H9 (cell line): ENCODE data around the gene FPR1. TPM values are rescaled to one million over a fixed set of nuclear protein-coding genes. Genes with fewer than 3 reads are reported as not detected.

ENCODE experiments used
- DNase-seq: peaks from one replicate; pipeline ENCODE4 v3.0.0-alpha.2; 2017
- H2AFZ ChIP-seq: one replicate; pipeline ENCODE4 v1.6.1; 2013; ENCODE audit warnings: mild to moderate bottlenecking, low read length, control low read depth, moderate library complexity
- H2AK5ac ChIP-seq: 2 replicates; pipeline ENCODE4 v1.6.1; 2013; ENCODE audit warnings: low read length, control low read depth, mixed read lengths; ENCODE audit not compliant: insufficient read length
- H2BK120ac ChIP-seq: one replicate; pipeline ENCODE4 v1.6.1; 2013; ENCODE audit warnings: low read depth, mild to moderate bottlenecking, low read length, control low read depth, inconsistent platforms; ENCODE audit not compliant: poor library complexity, severe bottlenecking
- H2BK12ac ChIP-seq: 2 replicates; pipeline ENCODE4 v1.6.1; 2013; ENCODE audit warnings: low read length, control low read depth, mixed read lengths, low read depth; ENCODE audit not compliant: insufficient read length
- H2BK15ac ChIP-seq: 2 replicates; pipeline ENCODE4 v1.6.1; 2013; ENCODE audit warnings: low read depth, low read length, control low read depth
- H2BK20ac ChIP-seq: one replicate; pipeline ENCODE4 v1.6.1; 2013; ENCODE audit warnings: low read depth, mild to moderate bottlenecking, low read length, control low read depth, inconsistent platforms; ENCODE audit not compliant: poor library complexity, severe bottlenecking
- H2BK5ac ChIP-seq: 2 replicates; pipeline ENCODE4 v1.6.1; 2013; ENCODE audit warnings: low read length, control low read depth, mixed read lengths; ENCODE audit not compliant: insufficient read length
- H3K14ac ChIP-seq: 2 replicates; pipeline ENCODE4 v1.6.1; 2013; ENCODE audit warnings: low read length, control low read depth; ENCODE audit not compliant: insufficient read depth
- H3K18ac ChIP-seq: 2 replicates; pipeline ENCODE4 v1.6.1; 2013; ENCODE audit warnings: low read depth, mild to moderate bottlenecking, mixed read lengths, low read length, control low read depth; ENCODE audit not compliant: insufficient read length
- H3K23ac ChIP-seq: 2 replicates; pipeline ENCODE4 v1.6.1; 2013; ENCODE audit warnings: low read length, control low read depth, mixed read lengths, low read depth; ENCODE audit not compliant: insufficient read length
- H3K23me2 ChIP-seq: 2 replicates; pipeline ENCODE4 v1.6.1; 2013; ENCODE audit warnings: low read depth, mild to moderate bottlenecking, mixed read lengths, low read length, control low read depth; ENCODE audit not compliant: insufficient read length, poor library complexity, severe bottlenecking
- H3K27ac ChIP-seq: 2 replicates; pipeline ENCODE4 v1.5.1; 2013; ENCODE audit warnings: low read length, control low read depth, mixed read lengths, low read depth; ENCODE audit not compliant: insufficient read length
- H3K27me3 ChIP-seq: 2 replicates; pipeline ENCODE4 v1.6.1; 2013; ENCODE audit warnings: low read length, control low read depth, inconsistent platforms; ENCODE audit not compliant: insufficient read depth
- H3K4ac ChIP-seq: 2 replicates; pipeline ENCODE4 v1.6.1; 2013; ENCODE audit warnings: low read depth, mild to moderate bottlenecking, control low read depth, inconsistent platforms, low read length, moderate library complexity
- H3K4me1 ChIP-seq: 2 replicates; pipeline ENCODE4 v1.6.1; 2013; ENCODE audit warnings: low read length, control low read depth, inconsistent platforms; ENCODE audit not compliant: insufficient read depth
- H3K4me2 ChIP-seq: 2 replicates; pipeline ENCODE4 v1.6.1; 2013; ENCODE audit warnings: low read length, control low read depth, mixed read lengths; ENCODE audit not compliant: insufficient read length, insufficient read depth
- H3K56ac ChIP-seq: 2 replicates; pipeline ENCODE4 v1.6.1; 2013; ENCODE audit warnings: low read depth, mild to moderate bottlenecking, mixed read lengths, low read length, control low read depth; ENCODE audit not compliant: insufficient read length
- H3K79me1 ChIP-seq: 2 replicates; pipeline ENCODE4 v1.6.1; 2013; ENCODE audit warnings: low read depth, mild to moderate bottlenecking, moderate library complexity, low read length, control low read depth, inconsistent platforms; ENCODE audit not compliant: insufficient read depth, poor library complexity, severe bottlenecking
- H3K79me2 ChIP-seq: 2 replicates; pipeline ENCODE4 v1.6.1; 2013; ENCODE audit warnings: low read length, control low read depth, inconsistent platforms; ENCODE audit not compliant: insufficient read depth
- H3K9ac ChIP-seq: 2 replicates; pipeline ENCODE4 v1.6.1; 2013; ENCODE audit warnings: low read length, control low read depth, mixed read lengths; ENCODE audit not compliant: insufficient read length; ENCODE audit errors: extremely low read depth
- H3K9me3 ChIP-seq: one replicate; pipeline ENCODE4 v1.6.1; 2013; ENCODE audit warnings: low read depth, low read length, inconsistent platforms; ENCODE audit not compliant: control insufficient read depth
- H3T11ph ChIP-seq: one replicate; pipeline ENCODE4 v1.6.1; 2013; ENCODE audit warnings: mild to moderate bottlenecking, low read length, control low read depth, inconsistent platforms
- H4K20me1 ChIP-seq: one replicate; pipeline ENCODE4 v1.6.1; 2013; ENCODE audit not compliant: control insufficient read depth, insufficient read length, insufficient read depth
- H4K5ac ChIP-seq: 2 replicates; pipeline ENCODE4 v1.6.1; 2013; ENCODE audit warnings: low read depth, mild to moderate bottlenecking, mixed read lengths, low read length, control low read depth; ENCODE audit not compliant: insufficient read length
- H4K8ac ChIP-seq: replicated peaks from 2 replicates; pipeline ENCODE4 v1.6.1; 2013; ENCODE audit warnings: low read length, control low read depth, mixed read lengths, low read depth; ENCODE audit not compliant: insufficient read length
- H4K91ac ChIP-seq: 2 replicates; pipeline ENCODE4 v1.6.1; 2013; ENCODE audit warnings: low read depth, mild to moderate bottlenecking, moderate library complexity, mixed read lengths, low read length, control low read depth; ENCODE audit not compliant: insufficient read length
- H3K27ac Mint-ChIP-seq, 3 experiments: 2 replicates in 2 of 3; 3 replicates in 1 of 3; pipeline ENCODE4 v1.8.0; 2020 to 2021; ENCODE audit warnings: mixed read lengths in 3 of 3, mild to moderate bottlenecking in 1 of 3, moderate library complexity in 1 of 3
- H3K27me3 Mint-ChIP-seq: 2 replicates; pipeline ENCODE4 v1.8.0; 2021; ENCODE audit warnings: low read depth, mild to moderate bottlenecking, moderate library complexity, mixed read lengths
- H3K36me3 Mint-ChIP-seq, 3 experiments: 2 replicates in 2 of 3; 3 replicates in 1 of 3; pipeline ENCODE4 v1.8.0; 2020 to 2021; ENCODE audit warnings: low read depth in 3 of 3, mixed read lengths in 3 of 3; ENCODE audit not compliant: insufficient read depth in 1 of 3
- H3K4me1 Mint-ChIP-seq, 2 experiments: 2 replicates each; pipeline ENCODE4 v1.8.0; 2020; ENCODE audit warnings: mixed read lengths in 2 of 2
- H3K4me3 Mint-ChIP-seq, 2 experiments: 2 replicates in 1 of 2; 3 replicates in 1 of 2; pipeline ENCODE4 v1.8.0; 2020 to 2021; ENCODE audit warnings: mild to moderate bottlenecking in 2 of 2, mixed read lengths in 2 of 2, moderate library complexity in 1 of 2
- H3K9me3 Mint-ChIP-seq, 2 experiments: 2 replicates in 1 of 2; 3 replicates in 1 of 2; pipeline ENCODE4 v1.8.0; 2020; ENCODE audit warnings: mild to moderate bottlenecking in 2 of 2, mixed read lengths in 2 of 2, moderate library complexity in 1 of 2
- WGBS: extraction: QIAGEN DNeasy Blood & Tissue Kit; methylation state at CpG from one replicate; pipeline ENCODE4 v1.1.7; 2013; ENCODE audit warnings: missing lambda C conversion rate, low lambda C conversion rate, mixed read lengths; ENCODE audit not compliant: insufficient read length; ENCODE audit errors: extremely low coverage; 5-methylcytosine and 5-hydroxymethylcytosine counted together
- total RNA-seq: library from RNA; stranded (reverse); gene quantifications from 2 replicates; pipeline ENCODE4 v1.2.1, GENCODE V29; 2021
- TF ChIP-seq, protein P1 (sequence below): fragments of 200-600 bp; sonication (generic); conservative IDR thresholded peaks from 3 replicates; pipeline ENCODE4 v1.8.0; 2021; ENCODE audit warnings: antibody characterized with exemption, mild to moderate bottlenecking

Gene FPR1
- total RNA-seq, 1 experiment from 2014 or later, result not detected

DNA sequence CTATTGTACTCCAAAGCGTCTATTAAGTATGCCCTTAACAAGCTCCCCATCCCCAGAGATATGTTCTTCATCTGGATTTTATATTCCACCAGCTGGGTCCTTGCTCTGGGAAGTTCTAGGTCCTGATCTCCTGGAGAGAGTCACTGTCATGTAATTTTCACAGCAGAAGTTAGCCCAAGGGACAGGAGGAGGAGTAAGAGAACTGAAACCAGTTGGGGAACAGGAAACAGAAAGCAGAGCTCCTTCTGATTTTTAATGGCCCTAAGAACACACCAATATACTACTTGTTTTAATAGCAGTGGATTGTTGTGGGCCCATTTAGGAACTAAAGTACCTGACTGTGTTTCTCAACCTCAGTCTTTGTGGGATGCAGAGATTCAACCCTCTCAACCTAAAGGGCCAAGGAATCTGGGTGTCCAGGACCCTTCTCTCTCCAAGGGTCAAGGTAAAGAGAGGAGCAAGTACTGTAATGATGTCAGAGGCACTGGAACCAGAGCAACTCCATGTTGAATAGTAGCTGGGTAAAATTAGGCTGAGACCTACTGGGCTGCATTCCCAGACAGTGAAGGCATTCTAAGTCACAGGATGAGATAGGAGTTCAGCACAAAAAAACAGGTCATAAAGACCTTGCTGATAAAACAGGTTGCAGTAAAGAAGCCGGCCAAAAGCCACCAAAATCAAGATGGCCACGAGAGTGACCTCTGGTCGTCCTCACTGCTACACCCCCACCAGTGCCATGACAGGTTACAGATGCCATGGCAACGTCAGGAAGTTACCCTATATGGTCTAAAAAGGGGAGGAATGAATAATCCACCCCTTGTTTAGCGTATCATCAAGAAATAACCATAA lies 35.2 kb upstream of the FPR1 start:
- Histone ChIP-seq H4K5ac (no peak overlapping the region), H2BK15ac (no peak overlapping the region), H2BK5ac (no peak overlapping the region), H3K56ac (no peak overlapping the region), H3K79me2 (no peaks in the 10 kb centered on the region), H4K20me1 (no peaks in the 10 kb centered on the region), H3K9ac (no peak overlapping the region), H2AFZ (no peak overlapping the region), H3K79me1 (no peaks in the 10 kb centered on the region), H3T11ph (no peak overlapping the region), H2BK120ac (no peak overlapping the region), H3K4me1 (no peaks in the 10 kb centered on the region), H3K4me2 (no peak overlapping the region), H2AK5ac (no peak overlapping the region), H4K8ac (no peak overlapping the region), H3K4ac (no peak overlapping the region), H4K91ac (no peak overlapping the region), H3K18ac (no peak overlapping the region), H3K14ac (no peak overlapping the region), H3K23ac (no peak overlapping the region), H3K9me3 (no peaks in the 10 kb centered on the region), H3K27me3 (no peaks in the 10 kb centered on the region), H2BK12ac (no peak overlapping the region), H3K27ac (no peak overlapping the region), H3K23me2 (no peaks in the 10 kb centered on the region), H2BK20ac (no peak overlapping the region)
- no peak overlapping the region for H3K4me3 Mint-ChIP-seq
- no peaks in the 10 kb centered on the region for H3K4me1 Mint-ChIP-seq
- peaks cover 30 to 50% of the 10 kb centered on the region in 2 experiments for H3K9me3 Mint-ChIP-seq
- DNase-seq, result no peak
- no CpG with 5 or more reads among the region's 6 CpGs for WGBS
- H3K27me3 Mint-ChIP-seq, result peaks cover 12% of the 10 kb centered on the region
- TF ChIP-seq, protein P1, sequence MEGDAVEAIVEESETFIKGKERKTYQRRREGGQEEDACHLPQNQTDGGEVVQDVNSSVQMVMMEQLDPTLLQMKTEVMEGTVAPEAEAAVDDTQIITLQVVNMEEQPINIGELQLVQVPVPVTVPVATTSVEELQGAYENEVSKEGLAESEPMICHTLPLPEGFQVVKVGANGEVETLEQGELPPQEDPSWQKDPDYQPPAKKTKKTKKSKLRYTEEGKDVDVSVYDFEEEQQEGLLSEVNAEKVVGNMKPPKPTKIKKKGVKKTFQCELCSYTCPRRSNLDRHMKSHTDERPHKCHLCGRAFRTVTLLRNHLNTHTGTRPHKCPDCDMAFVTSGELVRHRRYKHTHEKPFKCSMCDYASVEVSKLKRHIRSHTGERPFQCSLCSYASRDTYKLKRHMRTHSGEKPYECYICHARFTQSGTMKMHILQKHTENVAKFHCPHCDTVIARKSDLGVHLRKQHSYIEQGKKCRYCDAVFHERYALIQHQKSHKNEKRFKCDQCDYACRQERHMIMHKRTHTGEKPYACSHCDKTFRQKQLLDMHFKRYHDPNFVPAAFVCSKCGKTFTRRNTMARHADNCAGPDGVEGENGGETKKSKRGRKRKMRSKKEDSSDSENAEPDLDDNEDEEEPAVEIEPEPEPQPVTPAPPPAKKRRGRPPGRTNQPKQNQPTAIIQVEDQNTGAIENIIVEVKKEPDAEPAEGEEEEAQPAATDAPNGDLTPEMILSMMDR, result no peak
- H3K27ac Mint-ChIP-seq, result no peak overlapping the region
- peaks cover 0 to 6% (median 0%) of the 10 kb centered on the region in 3 experiments; a peak in 1 of 7 replicates for H3K36me3 Mint-ChIP-seq
